Measurements from ENCODE around the gene CDC37L1.
"Not testable (repeated sequence)": the region's sequence is repeated elsewhere in the genome, so short reads cannot be mapped to it uniquely, and the experiment has no call there.

CDC37L1 gene

GRCh38 chr9:4742246-4742645 is 62.9 kb downstream of the CDC37L1 start:
- H3K27me3 ChIP-seq (ENCODE audit: control insufficient read depth in 5 of 5, insufficient read depth in 4 of 5, low read length in 5 of 5), result no peaks in the 10 kb centered on the region
- H3K9me3 ChIP-seq (ENCODE audit: control insufficient read depth in 5 of 5, low read length in 5 of 5), result no peaks in the 10 kb centered on the region
- no peaks in the 10 kb centered on the region for H3K36me3 ChIP-seq (ENCODE audit: control insufficient read depth in 5 of 5, insufficient read depth in 5 of 5, low read length in 5 of 5)
- peaks cover 0 to 27% (median 21%) of the 10 kb centered on the region in 5 donors for H3K4me1 ChIP-seq (ENCODE audit: control insufficient read depth in 5 of 5, insufficient read depth in 5 of 5, low read length in 5 of 5)
- H3K27ac ChIP-seq (ENCODE audit: low read depth, low read length), result peak overlapping the region; percentile 86
- peak overlapping the region; percentile 56 to 96 (median 83) for H3K9ac ChIP-seq (ENCODE audit: low read length in 5 of 5)
- H3K4me3 ChIP-seq (ENCODE audit: low read depth in 1 of 5, low read length in 5 of 5), result peak overlapping the region in 4 of 5 donors; percentile 35 to 84 (median 80)

DNA sequence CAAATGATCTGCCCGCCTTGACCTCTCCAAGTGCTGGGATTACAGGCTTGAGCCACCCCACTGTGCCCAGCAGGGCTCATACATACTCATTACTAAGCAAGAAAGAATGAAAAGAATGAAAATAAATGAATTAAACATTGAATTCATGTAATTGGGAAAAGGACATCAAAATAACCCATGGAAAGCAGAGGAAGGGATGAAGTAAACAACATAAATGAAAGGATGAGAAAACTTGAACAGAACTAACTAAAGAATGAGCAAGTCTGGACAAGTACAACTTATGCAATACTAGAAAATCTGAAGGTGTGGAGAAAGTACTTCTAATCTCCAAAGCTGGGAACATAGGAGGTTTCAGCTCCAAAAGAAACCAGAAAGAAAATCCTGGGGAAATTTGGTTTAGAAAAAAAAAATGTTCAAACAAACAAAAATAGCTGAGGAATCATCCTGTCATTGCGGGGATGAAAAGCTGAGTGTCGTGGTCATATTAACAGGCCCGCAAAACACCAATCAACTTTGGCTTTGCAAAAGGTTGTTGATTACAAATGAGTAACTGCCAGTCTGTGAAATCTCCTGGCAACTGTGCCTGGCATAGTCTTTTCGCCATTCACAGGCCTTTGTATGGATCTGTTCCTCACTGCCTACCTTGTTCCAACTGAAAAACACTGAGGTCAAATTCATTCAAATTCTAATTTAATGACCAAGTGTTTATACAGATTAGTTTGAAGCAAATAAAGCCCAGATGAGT is 63.9 kb downstream of the CDC37L1 start:
- Histone ChIP-seq H3K4me3 (ENCODE audit: low read depth in 1 of 5, low read length in 5 of 5) (no peak overlapping the region), H3K9me3 (ENCODE audit: control insufficient read depth in 5 of 5, low read length in 5 of 5) (no peaks in the 10 kb centered on the region), H3K27ac (ENCODE audit: low read depth, low read length) (no peak overlapping the region), H3K4me1 (ENCODE audit: control insufficient read depth in 5 of 5, insufficient read depth in 5 of 5, low read length in 5 of 5) (peaks cover 0 to 27% (median 21%) of the 10 kb centered on the region in 5 donors), H3K36me3 (ENCODE audit: control insufficient read depth in 5 of 5, insufficient read depth in 5 of 5, low read length in 5 of 5) (no peaks in the 10 kb centered on the region), H3K27me3 (ENCODE audit: control insufficient read depth in 5 of 5, insufficient read depth in 4 of 5, low read length in 5 of 5) (no peaks in the 10 kb centered on the region), H3K9ac (ENCODE audit: low read length in 5 of 5) (no peak overlapping the region)

GRCh38 chr9:4746278-4747030 is 67.1 kb downstream of the CDC37L1 start:
- H3K36me3 ChIP-seq (ENCODE audit: control insufficient read depth in 5 of 5, insufficient read depth in 5 of 5, low read length in 5 of 5), result no peaks in the 10 kb centered on the region
- H3K27me3 ChIP-seq (ENCODE audit: control insufficient read depth in 5 of 5, insufficient read depth in 4 of 5, low read length in 5 of 5), result no peaks in the 10 kb centered on the region
- H3K9me3 ChIP-seq (ENCODE audit: control insufficient read depth in 5 of 5, low read length in 5 of 5), result no peaks in the 10 kb centered on the region
- H3K27ac ChIP-seq (ENCODE audit: low read depth, low read length), result no peak overlapping the region
- H3K4me1 ChIP-seq (ENCODE audit: control insufficient read depth in 5 of 5, insufficient read depth in 5 of 5, low read length in 5 of 5), result peaks cover 0 to 8% (median 7%) of the 10 kb centered on the region in 5 donors
- H3K9ac ChIP-seq (ENCODE audit: low read length in 5 of 5), result no peak overlapping the region
- H3K4me3 ChIP-seq (ENCODE audit: low read depth in 1 of 5, low read length in 5 of 5), result no peak overlapping the region

DNA sequence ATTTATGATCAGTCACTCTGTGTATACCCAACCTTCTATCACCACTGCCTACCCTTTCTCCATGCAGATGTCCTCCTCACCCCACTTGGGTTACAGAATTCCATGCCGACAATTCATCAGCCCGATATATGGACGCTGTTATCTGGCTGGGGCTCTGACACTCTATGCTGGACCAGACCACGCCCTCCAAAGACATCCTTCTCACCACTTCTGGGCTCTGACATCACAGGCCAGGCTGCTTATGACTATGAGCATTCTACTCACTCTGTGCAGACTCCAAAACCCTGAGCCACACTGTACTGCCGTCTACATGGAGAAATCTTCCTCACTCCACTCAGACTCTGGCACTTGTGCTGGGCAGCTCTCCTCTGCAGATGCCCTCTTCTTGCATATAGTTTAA is 69.2 kb downstream of the CDC37L1 start:
- Histone ChIP-seq H3K4me1 (ENCODE audit: control insufficient read depth in 5 of 5, insufficient read depth in 5 of 5, low read length in 5 of 5) (no peaks in the 10 kb centered on the region), H3K27me3 (ENCODE audit: control insufficient read depth in 5 of 5, insufficient read depth in 4 of 5, low read length in 5 of 5) (no peaks in the 10 kb centered on the region), H3K4me3 (ENCODE audit: low read depth in 1 of 5, low read length in 5 of 5) (no peak overlapping the region), H3K9me3 (ENCODE audit: control insufficient read depth in 5 of 5, low read length in 5 of 5) (no peaks in the 10 kb centered on the region), H3K27ac (ENCODE audit: low read depth, low read length) (no peak overlapping the region), H3K36me3 (ENCODE audit: control insufficient read depth in 5 of 5, insufficient read depth in 5 of 5, low read length in 5 of 5) (no peaks in the 10 kb centered on the region), H3K9ac (ENCODE audit: low read length in 5 of 5) (no peak overlapping the region)

- Histone ChIP-seq H3K4me3 (ENCODE audit: low read depth in 1 of 5, low read length in 5 of 5) (no peak overlapping the region), H3K9me3 (ENCODE audit: control insufficient read depth in 5 of 5, low read length in 5 of 5) (no peaks in the 10 kb centered on the region), H3K36me3 (ENCODE audit: control insufficient read depth in 5 of 5, insufficient read depth in 5 of 5, low read length in 5 of 5) (no peaks in the 10 kb centered on the region), H3K9ac (ENCODE audit: low read length in 5 of 5) (no peak overlapping the region), H3K27ac (ENCODE audit: low read depth, low read length) (no peak overlapping the region), H3K27me3 (ENCODE audit: control insufficient read depth in 5 of 5, insufficient read depth in 4 of 5, low read length in 5 of 5) (no peaks in the 10 kb centered on the region), H3K4me1 (ENCODE audit: control insufficient read depth in 5 of 5, insufficient read depth in 5 of 5, low read length in 5 of 5) (no peaks in the 10 kb centered on the region)
These were observed 70.8 kb downstream of the CDC37L1 start for GRCh38 chr9:4750023-4750673.

- H3K9ac ChIP-seq (ENCODE audit: low read length in 5 of 5); H3K27me3 ChIP-seq (ENCODE audit: control insufficient read depth in 5 of 5, insufficient read depth in 4 of 5, low read length in 5 of 5); H3K4me1 ChIP-seq (ENCODE audit: control insufficient read depth in 5 of 5, insufficient read depth in 5 of 5, low read length in 5 of 5); H3K27ac ChIP-seq (ENCODE audit: low read depth, low read length); H3K36me3 ChIP-seq (ENCODE audit: control insufficient read depth in 5 of 5, insufficient read depth in 5 of 5, low read length in 5 of 5); H3K9me3 ChIP-seq (ENCODE audit: control insufficient read depth in 5 of 5, low read length in 5 of 5); H3K4me3 ChIP-seq (ENCODE audit: low read depth in 1 of 5, low read length in 5 of 5): not testable (repeated sequence)
These were observed 75.2 kb downstream of the CDC37L1 start for GRCh38 chr9:4754530-4754929.

DNA sequence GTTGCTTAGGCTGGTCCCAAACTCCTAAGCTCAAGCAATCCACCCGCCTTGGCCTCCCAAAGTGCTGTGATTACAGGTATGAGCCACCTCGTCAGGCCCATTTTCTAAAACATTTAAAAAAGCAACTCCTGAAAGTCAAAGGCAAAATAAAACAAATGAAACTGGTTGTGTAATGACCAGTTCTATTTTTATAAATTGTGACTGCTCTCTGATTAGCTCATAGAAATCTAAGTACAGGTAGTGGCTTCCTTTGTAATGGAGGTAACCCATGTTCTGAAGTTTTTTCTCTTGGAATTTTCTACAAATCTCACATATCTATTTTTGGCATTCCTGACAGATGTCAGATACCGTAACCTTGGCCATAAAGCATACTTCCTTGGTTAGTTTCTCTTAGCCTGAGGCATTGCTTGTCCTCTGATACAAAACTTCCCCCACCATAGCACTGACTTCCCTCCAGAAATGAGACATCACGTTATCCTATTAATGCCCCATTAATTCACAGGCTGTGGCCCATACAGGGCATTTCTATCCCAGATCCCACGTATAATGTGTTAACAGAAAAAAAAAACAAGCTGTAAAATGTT is 75.7 kb downstream of the CDC37L1 start:
- Histone ChIP-seq H3K4me3 (ENCODE audit: low read depth in 1 of 5, low read length in 5 of 5) (no peak overlapping the region), H3K36me3 (ENCODE audit: control insufficient read depth in 5 of 5, insufficient read depth in 5 of 5, low read length in 5 of 5) (no peaks in the 10 kb centered on the region), H3K9me3 (ENCODE audit: control insufficient read depth in 5 of 5, low read length in 5 of 5) (no peaks in the 10 kb centered on the region), H3K4me1 (ENCODE audit: control insufficient read depth in 5 of 5, insufficient read depth in 5 of 5, low read length in 5 of 5) (peaks cover 0 to 10% (median 6%) of the 10 kb centered on the region in 5 donors), H3K27ac (ENCODE audit: low read depth, low read length) (no peak overlapping the region), H3K27me3 (ENCODE audit: control insufficient read depth in 5 of 5, insufficient read depth in 4 of 5, low read length in 5 of 5) (no peaks in the 10 kb centered on the region), H3K9ac (ENCODE audit: low read length in 5 of 5) (no peak overlapping the region)

GRCh38 chr9:4756420-4756819 is 77.1 kb downstream of the CDC37L1 start:
- Histone ChIP-seq H3K4me1 (ENCODE audit: control insufficient read depth in 5 of 5, insufficient read depth in 5 of 5, low read length in 5 of 5) (peaks cover 0 to 17% (median 7%) of the 10 kb centered on the region in 5 donors), H3K9ac (ENCODE audit: low read length in 5 of 5) (peak overlapping the region in 1 of 5 donors; percentile 12), H3K36me3 (ENCODE audit: control insufficient read depth in 5 of 5, insufficient read depth in 5 of 5, low read length in 5 of 5) (no peaks in the 10 kb centered on the region), H3K27ac (ENCODE audit: low read depth, low read length) (no peak overlapping the region), H3K27me3 (ENCODE audit: control insufficient read depth in 5 of 5, insufficient read depth in 4 of 5, low read length in 5 of 5) (no peaks in the 10 kb centered on the region), H3K9me3 (ENCODE audit: control insufficient read depth in 5 of 5, low read length in 5 of 5) (no peaks in the 10 kb centered on the region), H3K4me3 (ENCODE audit: low read depth in 1 of 5, low read length in 5 of 5) (no peak overlapping the region)
